RWPE2 (cell line): ENCODE measurements around the gene TBC1D14.
"Not testable (repeated sequence)": the region's sequence is repeated elsewhere in the genome, so short reads cannot be mapped to it uniquely, and the experiment has no call there.

Experiments used
- ATAC-seq: fragments of 200-7000 bp; cut with Tn5 transposase; 3 replicates; pipeline ENCODE4 v1.9.1; 2021; ENCODE audit warnings: low read depth
- DNase-seq: peaks from one replicate; pipeline ENCODE4 v3.0.0-alpha.2; 2020; ENCODE audit warnings: low spot score
- H3K27ac ChIP-seq: fragments of 450-650 bp; 2 replicates; pipeline ENCODE4 v1.5.1; 2017; ENCODE audit warnings: mild to moderate bottlenecking; ENCODE audit not compliant: poor library complexity, severe bottlenecking
- H3K27me3 ChIP-seq: fragments of 250-450 bp; sonication (Bioruptor Pico); 2 replicates; pipeline ENCODE4 v1.5.1; 2021; ENCODE audit warnings: mild to moderate bottlenecking, moderate library complexity; ENCODE audit not compliant: insufficient read depth, poor library complexity, severe bottlenecking
- H3K36me3 ChIP-seq: fragments of 250-450 bp; sonication (Bioruptor Pico); 2 replicates; pipeline ENCODE4 v1.5.1; 2020; ENCODE audit warnings: low read depth, mild to moderate bottlenecking, moderate library complexity
- H3K4me1 ChIP-seq: fragments of 250-450 bp; sonication (Bioruptor Pico); 2 replicates; pipeline ENCODE4 v1.5.1; 2021; ENCODE audit warnings: mild to moderate bottlenecking, moderate library complexity; ENCODE audit not compliant: insufficient read depth, poor library complexity, severe bottlenecking
- H3K4me3 ChIP-seq: fragments of 250-450 bp; sonication (Bioruptor Pico); 2 replicates; pipeline ENCODE4 v1.5.1; 2021; ENCODE audit warnings: mild to moderate bottlenecking, moderate library complexity; ENCODE audit not compliant: severe bottlenecking
- H3K9me3 ChIP-seq: fragments of 250-450 bp; sonication (Bioruptor Pico); 2 replicates; pipeline ENCODE4 v1.5.1; 2021; ENCODE audit warnings: mild to moderate bottlenecking, moderate library complexity; ENCODE audit not compliant: severe bottlenecking
- TF ChIP-seq, protein P1 (sequence below): fragments of 450-650 bp; IDR thresholded peaks from one replicate; pipeline ENCODE4 v1.5.1; 2017; ENCODE audit warnings: mild to moderate bottlenecking, moderate library complexity; ENCODE audit not compliant: poor library complexity, severe bottlenecking

The TBC1D14 gene

GRCh38 chr4:7078025-7078424 lies 168.4 kb downstream of the TBC1D14 start:
- H3K9me3 ChIP-seq, result peaks cover 2% of the 10 kb centered on the region
- peaks cover 4% of the 10 kb centered on the region for H3K27me3 ChIP-seq
- H3K36me3 ChIP-seq, result no peaks in the 10 kb centered on the region
- H3K27ac ChIP-seq, result no peak overlapping the region
- no peak for DNase-seq
- no peak overlapping the region for H3K4me3 ChIP-seq
- H3K4me1 ChIP-seq, result no peaks in the 10 kb centered on the region
- no peak for ATAC-seq
- TF ChIP-seq, protein P1, sequence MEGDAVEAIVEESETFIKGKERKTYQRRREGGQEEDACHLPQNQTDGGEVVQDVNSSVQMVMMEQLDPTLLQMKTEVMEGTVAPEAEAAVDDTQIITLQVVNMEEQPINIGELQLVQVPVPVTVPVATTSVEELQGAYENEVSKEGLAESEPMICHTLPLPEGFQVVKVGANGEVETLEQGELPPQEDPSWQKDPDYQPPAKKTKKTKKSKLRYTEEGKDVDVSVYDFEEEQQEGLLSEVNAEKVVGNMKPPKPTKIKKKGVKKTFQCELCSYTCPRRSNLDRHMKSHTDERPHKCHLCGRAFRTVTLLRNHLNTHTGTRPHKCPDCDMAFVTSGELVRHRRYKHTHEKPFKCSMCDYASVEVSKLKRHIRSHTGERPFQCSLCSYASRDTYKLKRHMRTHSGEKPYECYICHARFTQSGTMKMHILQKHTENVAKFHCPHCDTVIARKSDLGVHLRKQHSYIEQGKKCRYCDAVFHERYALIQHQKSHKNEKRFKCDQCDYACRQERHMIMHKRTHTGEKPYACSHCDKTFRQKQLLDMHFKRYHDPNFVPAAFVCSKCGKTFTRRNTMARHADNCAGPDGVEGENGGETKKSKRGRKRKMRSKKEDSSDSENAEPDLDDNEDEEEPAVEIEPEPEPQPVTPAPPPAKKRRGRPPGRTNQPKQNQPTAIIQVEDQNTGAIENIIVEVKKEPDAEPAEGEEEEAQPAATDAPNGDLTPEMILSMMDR, result no peak

DNA sequence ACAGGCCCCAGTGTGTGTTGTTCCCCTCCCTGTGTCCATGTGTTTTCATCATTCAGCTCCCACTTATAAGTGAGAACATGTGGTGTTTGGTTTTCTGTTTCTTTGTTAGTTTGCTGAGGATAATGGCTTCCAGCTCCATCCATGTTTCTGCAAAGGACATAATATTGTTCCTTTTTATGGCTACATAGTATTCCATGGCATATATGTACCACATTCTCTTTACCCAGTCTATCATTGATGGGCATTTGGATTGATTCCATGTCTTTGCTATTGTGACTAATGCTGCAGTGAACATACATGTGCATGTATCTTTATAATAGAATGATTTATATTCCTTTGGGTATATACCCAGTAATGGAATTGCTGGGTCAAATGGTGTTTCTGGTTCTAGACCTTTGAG lies 169.9 kb downstream of the TBC1D14 start:
- not testable (repeated sequence) for H3K36me3 ChIP-seq, H3K27me3 ChIP-seq, DNase-seq, ATAC-seq, H3K4me3 ChIP-seq, H3K9me3 ChIP-seq, H3K27ac ChIP-seq, H3K4me1 ChIP-seq

- not testable (repeated sequence) for H3K4me3 ChIP-seq, ATAC-seq, H3K36me3 ChIP-seq
These were observed 170.3 kb downstream of the TBC1D14 start for GRCh38 chr4:7079909-7080308.

More at GRCh38 chr4:7079909-7080308, 170.3 kb downstream of the TBC1D14 start:
- not testable (repeated sequence) for H3K27me3 ChIP-seq, H3K9me3 ChIP-seq, H3K27ac ChIP-seq, H3K4me1 ChIP-seq, DNase-seq
